ENCODE measurements around the gene ENPP7. TPM values are rescaled to one million over a fixed set of nuclear protein-coding genes. Genes with fewer than 3 reads are reported as not detected.

The ENPP7 gene
- total and polyA plus RNA-seq, 5 donors, result not detected

DNA sequence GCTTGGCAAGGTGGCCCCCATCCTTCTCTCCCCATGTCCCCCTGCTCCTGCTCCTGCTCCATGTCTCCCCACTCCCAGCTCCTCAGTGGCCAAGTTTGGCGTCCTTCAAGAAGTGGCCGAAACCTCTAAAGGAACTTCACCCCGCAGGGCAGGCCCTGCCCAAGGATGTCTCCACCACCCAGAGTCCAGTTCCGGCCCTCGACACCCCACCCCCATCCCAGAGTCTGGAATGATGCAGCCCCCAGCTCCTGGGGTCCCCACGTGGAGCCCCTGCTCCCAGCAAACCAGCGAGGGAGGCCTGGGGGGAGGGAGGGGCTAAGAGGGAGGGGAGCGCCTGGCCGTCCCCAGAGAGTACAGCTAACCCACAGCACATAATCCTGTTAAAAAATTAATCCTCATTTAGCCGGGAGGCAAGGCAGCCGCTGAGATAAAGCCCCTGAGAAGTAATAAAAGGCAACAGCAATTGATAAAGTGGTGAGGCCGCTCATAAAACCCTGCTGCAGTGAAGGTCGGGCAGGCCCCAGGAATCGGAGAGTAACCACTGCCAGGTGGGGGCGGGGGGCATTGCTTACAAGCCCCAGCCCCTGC is 9.9 kb upstream of the ENPP7 start:
- no peaks in the 10 kb centered on the region for H3K27me3 ChIP-seq (ENCODE audit: control insufficient read depth, insufficient read depth)
- no peak overlapping the region for H3K4me3 ChIP-seq (ENCODE audit: low read length)
- 62% methylated on average over 15 of the region's 15 CpGs for WGBS
- no peak for DNase-seq
- peak in 1 of 2 donors; percentile 34 for ATAC-seq
- no peaks in the 10 kb centered on the region for H3K4me1 ChIP-seq (ENCODE audit: control insufficient read depth, insufficient read depth, low read length)
- H3K9me3 ChIP-seq (ENCODE audit: control insufficient read depth, low read length), result no peaks in the 10 kb centered on the region
- intact Hi-C loops (cut with DNase I), result no loop called here
- H3K27ac ChIP-seq (ENCODE audit: low read length), result no peak overlapping the region

- peak in 1 of 2 donors; percentile 48 for ATAC-seq
- H3K27me3 ChIP-seq (ENCODE audit: control insufficient read depth, insufficient read depth), result no peaks in the 10 kb centered on the region
- H3K4me1 ChIP-seq (ENCODE audit: control insufficient read depth, insufficient read depth, low read length), result no peaks in the 10 kb centered on the region
- intact Hi-C loops (cut with DNase I), result no loop called here
- DNase-seq, result no peak
- H3K4me3 ChIP-seq (ENCODE audit: low read length), result no peak overlapping the region
- WGBS, result 66% methylated on average over 10 of the region's 10 CpGs
- H3K27ac ChIP-seq (ENCODE audit: low read length), result no peak overlapping the region
- H3K9me3 ChIP-seq (ENCODE audit: control insufficient read depth, low read length), result no peaks in the 10 kb centered on the region
Measured at GRCh38 chr17:79721993-79722671, 8.6 kb upstream of the ENPP7 start.

DNA sequence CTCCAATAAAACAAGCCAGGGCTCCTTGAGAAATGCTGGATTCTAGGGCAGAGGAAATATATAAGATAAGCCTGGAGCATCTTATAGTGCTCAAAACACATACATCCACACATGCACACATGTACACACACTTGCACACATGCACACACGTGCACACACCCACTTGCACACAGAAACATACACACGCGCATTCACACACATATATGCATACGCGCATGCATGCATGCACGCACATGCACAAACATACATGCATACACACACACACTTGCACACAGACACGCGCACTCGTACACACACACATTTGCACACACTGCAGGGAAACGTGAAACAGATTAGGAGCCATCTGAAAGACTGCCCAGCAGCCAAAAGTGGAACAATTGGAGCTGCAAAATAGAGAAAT is 8.0 kb upstream of the ENPP7 start:
- DNase-seq (no peak), ATAC-seq (no peak)
- no peak overlapping the region for H3K27ac ChIP-seq (ENCODE audit: low read length)
- no peaks in the 10 kb centered on the region for H3K9me3 ChIP-seq (ENCODE audit: control insufficient read depth, low read length)
- WGBS, result 88% methylated on average over 10 of the region's 10 CpGs
- H3K27me3 ChIP-seq (ENCODE audit: control insufficient read depth, insufficient read depth), result no peaks in the 10 kb centered on the region
- H3K4me1 ChIP-seq (ENCODE audit: control insufficient read depth, insufficient read depth, low read length), result no peaks in the 10 kb centered on the region
- no peak overlapping the region for H3K4me3 ChIP-seq (ENCODE audit: low read length)
- intact Hi-C loops (cut with DNase I), result no loop called here

DNA sequence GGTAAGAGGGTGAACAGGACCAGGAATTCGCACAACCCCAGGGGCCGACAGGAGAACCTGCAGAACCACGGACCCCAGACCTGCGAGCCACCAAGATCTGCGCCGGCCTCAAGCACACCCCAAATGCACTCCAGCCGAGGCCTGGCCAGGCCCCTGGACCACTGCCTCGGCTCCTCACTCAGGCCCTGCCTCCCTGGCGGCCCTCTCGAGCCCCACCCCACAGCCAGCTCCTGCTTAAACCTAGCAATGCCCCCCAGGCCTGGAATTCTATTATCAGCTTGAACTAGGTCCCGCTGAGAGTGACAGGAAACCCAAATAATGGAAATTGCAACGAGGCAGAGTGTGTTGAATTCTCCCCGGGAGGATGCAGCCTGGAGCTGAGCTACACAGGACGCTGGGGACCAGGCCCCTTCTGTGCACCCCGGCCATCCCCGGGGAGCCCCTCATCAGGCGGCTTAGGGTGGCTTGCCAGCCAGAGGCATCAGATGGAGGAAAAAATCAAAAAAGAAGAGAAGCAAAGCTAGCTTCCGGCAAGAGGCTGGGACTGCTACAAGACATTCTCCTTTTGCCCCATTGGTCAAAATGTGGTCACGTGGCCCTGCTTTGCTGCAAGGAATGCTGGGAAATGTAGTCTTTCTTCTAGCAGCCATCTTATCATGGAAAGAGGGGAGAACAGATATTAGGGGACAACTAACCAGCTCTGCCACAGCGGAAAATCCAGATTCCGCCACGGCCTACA is 2.4 kb upstream of the ENPP7 start:
- no peak overlapping the region for H3K27ac ChIP-seq (ENCODE audit: low read length)
- no peaks in the 10 kb centered on the region for H3K27me3 ChIP-seq (ENCODE audit: control insufficient read depth, insufficient read depth)
- intact Hi-C loops (cut with DNase I), result no loop called here
- WGBS, result 40% methylated on average over 22 of the region's 22 CpGs
- peaks cover 3% of the 10 kb centered on the region for H3K4me1 ChIP-seq (ENCODE audit: control insufficient read depth, insufficient read depth, low read length)
- H3K9me3 ChIP-seq (ENCODE audit: control insufficient read depth, low read length), result no peaks in the 10 kb centered on the region
- DNase-seq (peak; percentile 80 to 87 (median 86)), ATAC-seq (peak; percentile 84 to 85)
- H3K4me3 ChIP-seq (ENCODE audit: low read length), result peak overlapping the region; percentile 48

- H3K9me3 ChIP-seq (ENCODE audit: control insufficient read depth, low read length), result no peaks in the 10 kb centered on the region
- peak; percentile 4 to 15 for ATAC-seq
- WGBS, result 67% methylated on average over 26 of the region's 26 CpGs
- peak overlapping the region; percentile 48 for H3K4me3 ChIP-seq (ENCODE audit: low read length)
- peak in 2 of 3 donors; percentile 56 to 61 for DNase-seq
- H3K27ac ChIP-seq (ENCODE audit: low read length), result no peak overlapping the region
- intact Hi-C loops (cut with DNase I), result no loop called here
- H3K27me3 ChIP-seq (ENCODE audit: control insufficient read depth, insufficient read depth), result no peaks in the 10 kb centered on the region
- H3K4me1 ChIP-seq (ENCODE audit: control insufficient read depth, insufficient read depth, low read length), result peaks cover 3% of the 10 kb centered on the region
Measured at GRCh38 chr17:79728908-79729471, 1.8 kb upstream of the ENPP7 start.

GRCh38 chr17:79729761-79730160 is 982 bp upstream of the ENPP7 start:
- peaks cover 3% of the 10 kb centered on the region for H3K4me1 ChIP-seq (ENCODE audit: control insufficient read depth, insufficient read depth, low read length)
- ATAC-seq (no peak), DNase-seq (peak in 1 of 3 donors; percentile 28)
- no peak overlapping the region for H3K27ac ChIP-seq (ENCODE audit: low read length)
- H3K4me3 ChIP-seq (ENCODE audit: low read length), result no peak overlapping the region
- H3K9me3 ChIP-seq (ENCODE audit: control insufficient read depth, low read length), result no peaks in the 10 kb centered on the region
- H3K27me3 ChIP-seq (ENCODE audit: control insufficient read depth, insufficient read depth), result no peaks in the 10 kb centered on the region
- 92% methylated on average over 12 of the region's 12 CpGs for WGBS
- intact Hi-C loops (cut with DNase I), result no loop called here

DNA sequence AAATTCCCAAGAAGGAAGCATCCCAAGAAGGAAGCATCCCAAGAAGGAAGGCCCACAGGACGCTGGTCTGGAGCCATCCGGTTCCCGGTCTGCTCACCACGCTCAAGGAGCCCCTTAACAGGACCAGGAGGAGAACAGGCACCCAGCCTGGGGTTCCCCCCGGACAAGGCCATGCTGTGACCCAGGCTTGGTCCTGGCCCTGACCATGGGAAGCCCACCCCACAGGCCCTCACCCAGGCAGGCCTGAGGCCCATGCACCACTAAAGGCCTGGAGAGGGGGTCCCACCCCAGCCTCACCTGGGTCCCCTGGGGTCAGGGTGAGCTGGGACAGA is 340 bp upstream of the ENPP7 start:
- H3K9me3 ChIP-seq (ENCODE audit: control insufficient read depth, low read length), result no peaks in the 10 kb centered on the region
- WGBS, result 98% methylated on average over 5 of the region's 5 CpGs
- intact Hi-C loops (cut with DNase I), result no loop called here
- no peak overlapping the region for H3K4me3 ChIP-seq (ENCODE audit: low read length)
- peaks cover 3% of the 10 kb centered on the region for H3K4me1 ChIP-seq (ENCODE audit: control insufficient read depth, insufficient read depth, low read length)
- H3K27ac ChIP-seq (ENCODE audit: low read length), result no peak overlapping the region
- ATAC-seq, result no peak
- no peaks in the 10 kb centered on the region for H3K27me3 ChIP-seq (ENCODE audit: control insufficient read depth, insufficient read depth)
- DNase-seq, result peak in 1 of 3 donors; percentile 18

GRCh38 chr17:79732254-79732653 is 1.5 kb downstream of the ENPP7 start:
- Histone ChIP-seq H3K4me1 (ENCODE audit: control insufficient read depth, insufficient read depth, low read length) (peaks cover 3% of the 10 kb centered on the region), H3K9me3 (ENCODE audit: control insufficient read depth, low read length) (no peaks in the 10 kb centered on the region), H3K27ac (ENCODE audit: low read length) (no peak overlapping the region), H3K4me3 (ENCODE audit: low read length) (no peak overlapping the region), H3K27me3 (ENCODE audit: control insufficient read depth, insufficient read depth) (no peaks in the 10 kb centered on the region)
- intact Hi-C loops (cut with DNase I), result no loop called here
- 86% methylated on average over 10 of the region's 10 CpGs for WGBS
- no peak for ATAC-seq
- peak in 2 of 3 donors; percentile 21 to 29 for DNase-seq

DNA sequence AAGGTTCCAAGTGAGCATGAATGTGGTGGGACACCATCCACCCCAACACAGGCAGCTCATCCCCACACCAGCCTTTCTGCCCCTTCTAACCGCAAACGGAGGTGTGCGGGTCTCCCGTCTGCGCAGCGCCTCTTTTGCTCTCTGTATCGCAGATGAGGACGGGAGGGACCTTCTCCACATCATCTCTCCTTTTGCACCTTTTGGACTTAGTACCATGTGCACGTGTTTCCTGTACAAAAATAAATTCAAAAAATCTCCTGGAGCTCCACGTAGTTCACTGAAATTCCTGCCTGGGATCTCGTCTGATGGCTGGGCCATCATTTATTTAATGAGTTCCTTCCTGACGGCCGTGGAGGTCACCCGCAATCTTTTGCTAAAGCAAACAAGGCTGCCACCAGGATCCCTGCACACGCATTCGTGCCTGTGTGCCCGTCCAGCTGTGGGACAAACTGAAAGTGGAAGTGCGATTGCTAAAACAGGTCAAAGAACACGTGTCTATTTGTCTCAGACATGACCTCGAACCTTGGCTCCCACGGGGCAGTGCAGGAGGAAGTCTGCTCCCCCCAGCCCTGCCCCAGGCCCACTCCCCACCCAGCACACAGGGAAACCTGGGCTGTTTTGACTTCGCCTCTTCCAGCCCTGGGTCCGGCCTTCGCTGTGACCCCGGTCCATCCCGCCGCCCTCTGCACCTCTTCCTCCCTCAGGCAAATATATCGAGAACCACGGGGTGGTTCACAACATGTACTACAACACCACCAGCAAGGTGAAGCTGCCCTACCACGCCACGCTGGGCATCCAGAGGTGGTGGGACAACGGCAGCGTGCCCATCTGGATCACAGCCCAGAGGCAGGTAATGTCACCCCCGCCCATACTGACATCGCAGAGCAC is 2.3 kb downstream of the ENPP7 start:
- H3K4me3 ChIP-seq (ENCODE audit: low read length), result no peak overlapping the region
- no peak overlapping the region for H3K27ac ChIP-seq (ENCODE audit: low read length)
- no peak for ATAC-seq
- H3K9me3 ChIP-seq (ENCODE audit: control insufficient read depth, low read length), result no peaks in the 10 kb centered on the region
- H3K27me3 ChIP-seq (ENCODE audit: control insufficient read depth, insufficient read depth), result no peaks in the 10 kb centered on the region
- WGBS, result 66% methylated on average over 35 of the region's 35 CpGs
- intact Hi-C loops (cut with DNase I), result no loop called here
- H3K4me1 ChIP-seq (ENCODE audit: control insufficient read depth, insufficient read depth, low read length), result peaks cover 3% of the 10 kb centered on the region
- peak in 2 of 3 donors; percentile 56 to 60 for DNase-seq

DNA sequence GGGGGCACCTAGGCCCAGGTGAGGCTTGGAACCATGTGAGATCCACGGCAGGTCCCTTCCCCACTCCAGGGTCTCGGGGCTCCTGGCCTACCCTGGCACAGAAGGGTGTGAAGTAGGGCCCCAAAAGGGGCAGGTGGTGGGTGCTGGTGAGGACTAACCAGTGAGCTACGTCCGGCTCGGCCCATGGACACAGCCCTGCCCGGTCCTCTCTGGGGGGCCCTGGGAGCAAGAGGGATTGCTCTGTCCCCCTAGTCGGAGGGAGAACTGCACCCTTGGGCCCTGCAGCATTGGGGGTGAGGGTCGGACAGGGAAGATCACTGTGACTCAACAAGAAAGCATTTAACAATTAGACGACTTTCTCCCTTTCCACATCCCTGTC is 2.9 kb downstream of the ENPP7 start:
- intact Hi-C loops (cut with DNase I), result no loop called here
- Histone ChIP-seq H3K9me3 (ENCODE audit: control insufficient read depth, low read length) (no peaks in the 10 kb centered on the region), H3K27ac (ENCODE audit: low read length) (no peak overlapping the region), H3K27me3 (ENCODE audit: control insufficient read depth, insufficient read depth) (no peaks in the 10 kb centered on the region), H3K4me3 (ENCODE audit: low read length) (no peak overlapping the region), H3K4me1 (ENCODE audit: control insufficient read depth, insufficient read depth, low read length) (no peaks in the 10 kb centered on the region)
- ATAC-seq (no peak), DNase-seq (no peak)
- 82% methylated on average over 9 of the region's 9 CpGs for WGBS
